SK-N-SH (cell line): Measurements from ENCODE around the gene SYNE1. TPM values are rescaled to one million over a fixed set of nuclear protein-coding genes. Genes with fewer than 3 reads are reported as not detected.

Experiments used
- CTCF ChIA-PET: fragments of 300-600, 350-600 bp; formaldehyde crosslinking; extraction: SDS; loops from one replicate; lab custom pipeline; 2021; lab: Yijun Ruan, JAX
- POLR2A ChIA-PET: fragments of 350-600 bp; sonication (Branson Sonifier 250); formaldehyde crosslinking; extraction: SDS; loops from one replicate; lab custom pipeline; 2020; ENCODE audit warnings: antibody characterized with exemption, inconsistent platforms; lab: Yijun Ruan, JAX
- DNase-seq: peaks from one replicate; pipeline ENCODE4 v3.0.0; 2012
- H2AFZ ChIP-seq: fragments of 200-600 bp; sonication (generic); 2 replicates; pipeline ENCODE4 v1.8.1; 2016; ENCODE audit warnings: antibody characterized with exemption, mild to moderate bottlenecking, low read depth
- H3F3A ChIP-seq: fragments of 200-600 bp; sonication (generic); replicated peaks from 2 replicates; pipeline ENCODE3; 2016; ENCODE audit warnings: antibody characterized with exemption, mild to moderate bottlenecking; ENCODE audit not compliant: insufficient read depth
- H3K27ac ChIP-seq, 2 experiments: fragments of 200-500 bp in 1 of 2; fragments of 200-600 bp in 1 of 2; sonication (Bioruptor generic) in 1 of 2; sonication (generic), shearing (Covaris generic) in 1 of 2; 2 replicates each; pipeline versions ENCODE4 v1.5.1 to v1.6.1; 2014 to 2016; ENCODE audit warnings: low read depth in 2 of 2, inconsistent platforms in 1 of 2, low read length in 1 of 2, mild to moderate bottlenecking in 1 of 2, mixed read lengths in 1 of 2
- H3K27me3 ChIP-seq: fragments of 200-600 bp; sonication (generic), shearing (Covaris generic); 2 replicates; pipeline ENCODE4 v1.6.1; 2016; ENCODE audit warnings: mixed run types; ENCODE audit not compliant: insufficient read depth
- H3K36me3 ChIP-seq, 2 experiments: fragments of 200-500 bp in 1 of 2; fragments of 200-600 bp in 1 of 2; sonication (Bioruptor generic) in 1 of 2; sonication (generic) in 1 of 2; replicated peaks in 1 of 2; 2 replicates each; pipeline versions ENCODE3 to v1.5.1; 2014 to 2016; ENCODE audit warnings: low read length in 1 of 2, mild to moderate bottlenecking in 1 of 2; ENCODE audit not compliant: insufficient read depth in 2 of 2, control insufficient read depth in 1 of 2
- H3K4me1 ChIP-seq, 2 experiments: fragments of 200-500 bp in 1 of 2; fragments of 200-600 bp in 1 of 2; sonication (Bioruptor generic) in 1 of 2; sonication (generic), shearing (Covaris generic) in 1 of 2; 2 replicates each; pipeline versions ENCODE4 v1.5.1 to v1.6.1; 2014 to 2016; ENCODE audit warnings: low read depth in 1 of 2, low read length in 1 of 2, mixed run types in 1 of 2; ENCODE audit not compliant: insufficient read depth in 2 of 2, control insufficient read depth in 1 of 2
- H3K4me2 ChIP-seq: fragments of 200-600 bp; sonication (generic), shearing (Covaris generic); 2 replicates; pipeline ENCODE4 v1.6.1; 2017; ENCODE audit warnings: mixed run types
- H3K4me3 ChIP-seq, 2 experiments: fragments of 200-500 bp in 1 of 2; fragments of 200-600 bp in 1 of 2; sonication (Bioruptor generic) in 1 of 2; sonication (generic), shearing (Covaris generic) in 1 of 2; 2 replicates each; pipeline versions ENCODE4 v1.5.1 to v1.8.1; 2014 to 2016; ENCODE audit warnings: low read depth in 2 of 2, inconsistent platforms in 1 of 2, low read length in 1 of 2, mild to moderate bottlenecking in 1 of 2, mixed read lengths in 1 of 2, moderate library complexity in 1 of 2
- H3K79me2 ChIP-seq: fragments of 200-600 bp; sonication (generic); 2 replicates; pipeline ENCODE4 v1.8.1; 2017; ENCODE audit warnings: mild to moderate bottlenecking; ENCODE audit not compliant: insufficient read depth
- H3K9ac ChIP-seq: fragments of 200-600 bp; sonication (generic); 2 replicates; pipeline ENCODE4 v1.6.1; 2017; ENCODE audit warnings: mixed run types
- H3K9me2 ChIP-seq: fragments of 200-600 bp; sonication (generic); 2 replicates; pipeline ENCODE4 v1.6.1; 2017; ENCODE audit warnings: mixed run types
- H3K9me3 ChIP-seq: fragments of 200-600 bp; sonication (generic); 2 replicates; pipeline ENCODE4 v1.6.1; 2017; ENCODE audit warnings: mixed run types, mild to moderate bottlenecking, moderate library complexity
- H4K20me1 ChIP-seq: fragments of 200-600 bp; sonication (generic); 2 replicates; pipeline ENCODE4 v1.6.1; 2017; ENCODE audit warnings: mild to moderate bottlenecking, mixed run types; ENCODE audit not compliant: insufficient read depth
- CHD2 ChIP-seq: fragments of 150-350 bp; IDR thresholded peaks from 2 replicates; pipeline ENCODE4 v1.6.1; 2018; ENCODE audit warnings: low read length; ENCODE audit not compliant: partially characterized antibody
- CTCF ChIP-seq: fragments of 200-600 bp; sonication (generic); IDR thresholded peaks from 2 replicates; pipeline ENCODE4 v1.6.1; 2017; ENCODE audit warnings: antibody characterized with exemption, mild to moderate bottlenecking, moderate library complexity
- ELF1 ChIP-seq: IDR thresholded peaks from 2 replicates; pipeline ENCODE4 v1.4.0; 2012
- EZH2phosphoT487 ChIP-seq: fragments of 200-600 bp; sonication (generic); IDR thresholded peaks from 2 replicates; pipeline ENCODE4 v1.6.1; 2017; ENCODE audit warnings: low read depth, mixed run types, mild to moderate bottlenecking, antibody characterized with exemption, moderate library complexity, borderline replicate concordance
- FOSL2 ChIP-seq: IDR thresholded peaks from 2 replicates; pipeline ENCODE4 v1.4.0; 2012; ENCODE audit warnings: low read depth, mild to moderate bottlenecking, moderate library complexity, borderline replicate concordance
- FOXJ3 ChIP-seq: sonication (generic); formaldehyde crosslinking; IDR thresholded peaks from 2 replicates; pipeline ENCODE4 v1.5.1; 2020; ENCODE audit warnings: mild to moderate bottlenecking, missing genetic modification reagents
- FOXM1 ChIP-seq: IDR thresholded peaks from 2 replicates; pipeline ENCODE4 v1.4.0; 2012; ENCODE audit warnings: low read depth, mild to moderate bottlenecking
- JUND ChIP-seq: IDR thresholded peaks from 2 replicates; pipeline ENCODE4 v1.4.0; 2012
- MEF2A ChIP-seq: IDR thresholded peaks from 2 replicates; pipeline ENCODE4 v1.4.0; 2012; ENCODE audit warnings: low read depth, borderline replicate concordance
- NFIC ChIP-seq: IDR thresholded peaks from 2 replicates; pipeline ENCODE4 v1.4.0; 2012; ENCODE audit warnings: borderline replicate concordance
- NRF1 ChIP-seq: IDR thresholded peaks from 2 replicates; pipeline ENCODE4 v1.6.1; 2012; ENCODE audit warnings: low read depth, mild to moderate bottlenecking, low read length
- PBX3 ChIP-seq: IDR thresholded peaks from 2 replicates; pipeline ENCODE4; 2012
- POLR2AphosphoS5 ChIP-seq: IDR thresholded peaks from 2 replicates; pipeline ENCODE4 v1.6.1; 2012; ENCODE audit warnings: low read depth, low read length
- RAD21 ChIP-seq: IDR thresholded peaks from 2 replicates; pipeline ENCODE4 v1.6.1; 2012; ENCODE audit warnings: mild to moderate bottlenecking, low read length
- RCOR1 ChIP-seq: fragments of 150-350 bp; IDR thresholded peaks from 2 replicates; pipeline ENCODE4 v1.6.1; 2017; ENCODE audit warnings: antibody characterized with exemption, low read length
- REST ChIP-seq: IDR thresholded peaks from 2 replicates; pipeline ENCODE4 v1.6.1; 2012; ENCODE audit warnings: mild to moderate bottlenecking, low read depth, low read length, moderate library complexity
- RFX5 ChIP-seq: IDR thresholded peaks from 2 replicates; pipeline ENCODE4 v1.6.1; 2012; ENCODE audit warnings: mild to moderate bottlenecking, improper control_type of control experiment, low read length
- RXRA ChIP-seq: IDR thresholded peaks from 2 replicates; pipeline ENCODE4 v1.4.0; 2012; ENCODE audit warnings: low read depth, mild to moderate bottlenecking, borderline replicate concordance
- SIN3A ChIP-seq: IDR thresholded peaks from 2 replicates; pipeline ENCODE4 v1.6.1; 2012; ENCODE audit warnings: low read depth, mild to moderate bottlenecking, low read length, moderate library complexity, borderline replicate concordance
- SMC3 ChIP-seq: IDR thresholded peaks from 2 replicates; pipeline ENCODE4 v1.6.1; 2012; ENCODE audit warnings: low read depth, low read length, improper control_type of control experiment
- TAF1 ChIP-seq: IDR thresholded peaks from 2 replicates; pipeline ENCODE4 v1.6.1; 2012; ENCODE audit warnings: low read depth, mild to moderate bottlenecking, low read length, moderate library complexity, borderline replicate concordance
- WGBS: methylation state at CpG from one replicate; pipeline ENCODE4 v1.1.6; 2017; ENCODE audit warnings: low lambda C conversion rate; 5-methylcytosine and 5-hydroxymethylcytosine counted together
- polyA plus RNA-seq, 3 experiments: library from polyadenylated mRNA; depleted of rRNA; stranded (reverse); fragments of >200 nt; gene quantifications; 2 replicates each; pipeline ENCODE4 v1.2.3, GENCODE V29; 2012

SYNE1 gene
- polyA plus RNA-seq, 1 of the 3 experiments (the other 2 are of a cell fraction): 31.1 TPM

GRCh38 chr6:152453421-152453820 lies 183.7 kb downstream of the SYNE1 start:
- Histone ChIP-seq H3K9me3 (no peaks in the 10 kb centered on the region), H4K20me1 (no peaks in the 10 kb centered on the region), H3K4me2 (no peak overlapping the region), H2AFZ (no peak overlapping the region), H3K9ac (no peak overlapping the region), H3F3A (peaks cover 4% of the 10 kb centered on the region), H3K36me3 (peaks cover 10 to 65% of the 10 kb centered on the region in 2 experiments), H3K4me1 (no peaks in the 10 kb centered on the region), H3K27me3 (no peaks in the 10 kb centered on the region), H3K27ac (no peak overlapping the region), H3K79me2 (no peaks in the 10 kb centered on the region), H3K9me2 (no peaks in the 10 kb centered on the region), H3K4me3 (no peak overlapping the region)
- TF ChIP-seq CHD2 (no peak), RAD21 (no peak), ELF1 (no peak), MEF2A (no peak), RFX5 (no peak), NFIC (no peak), SMC3 (no peak), FOXM1 (no peak), POLR2AphosphoS5 (no peak), JUND (no peak), FOXJ3 (CRISPR knock-in tag) (no peak), RXRA (no peak), SIN3A (no peak)
- CTCF ChIA-PET: no interaction called here
- WGBS: 69% methylated on average over 7 of the region's 7 CpGs
- DNase-seq: no peak
- POLR2A ChIA-PET: no interaction called here

GRCh38 chr6:152452639-152453038 lies 184.5 kb downstream of the SYNE1 start:
- no peak overlapping the region for H2AFZ ChIP-seq
- H3K4me3 ChIP-seq: no peak overlapping the region
- no peaks in the 10 kb centered on the region for H3K9me3 ChIP-seq
- peaks cover 8 to 67% of the 10 kb centered on the region in 2 experiments for H3K36me3 ChIP-seq
- peaks cover 4% of the 10 kb centered on the region for H3F3A ChIP-seq
- H3K9ac ChIP-seq: no peak overlapping the region
- no peak overlapping the region for H3K27ac ChIP-seq
- no peaks in the 10 kb centered on the region for H4K20me1 ChIP-seq
- ChIA-PET CTCF (interaction anchor here (1.5 kb wide), 1 partner anchor 190 kb away, joined by 5 read pairs; no protein-coding TSS in a partner anchor), POLR2A (no interaction called here)
- H3K4me1 ChIP-seq: no peaks in the 10 kb centered on the region
- no peak for DNase-seq
- H3K27me3 ChIP-seq: no peaks in the 10 kb centered on the region
- no peaks in the 10 kb centered on the region for H3K9me2 ChIP-seq
- 97% methylated on average over 7 of the region's 7 CpGs for WGBS
- H3K79me2 ChIP-seq: no peaks in the 10 kb centered on the region
- no peak overlapping the region for H3K4me2 ChIP-seq
- no peak for TF ChIP-seq FOXJ3 (CRISPR knock-in tag)
- TF ChIP-seq SMC3: no peak
- TF ChIP-seq NRF1: no peak
- no peak for TF ChIP-seq ELF1
- no peak for TF ChIP-seq RAD21
- no peak for TF ChIP-seq REST
- no peak for TF ChIP-seq FOSL2
- no peak for TF ChIP-seq PBX3
- no peak for TF ChIP-seq RCOR1
- TF ChIP-seq CTCF: no peak
- TF ChIP-seq EZH2phosphoT487: no peak
- TF ChIP-seq TAF1: no peak
- no peak for TF ChIP-seq SIN3A
- TF ChIP-seq, all 33 proteins: peak for 0
